GDM1 (cell line): Measurements from ENCODE around the gene EYS.
"Not testable (repeated sequence)": the region's sequence is repeated elsewhere in the genome, so short reads cannot be mapped to it uniquely, and the experiment has no call there.

ENCODE experiments used
- DNase-seq: peaks from one replicate; lab custom pipeline; 2025; lab: John Stamatoyannopoulos, UW

EYS gene

GRCh38 chr6:64041373-64041772, 1665.7 kb downstream of the EYS start:
- no peak for DNase-seq

- DNase-seq: no peak
These were observed 1666.9 kb downstream of the EYS start for GRCh38 chr6:64040113-64040512.

- DNase-seq: no peak
These were observed 1669.6 kb downstream of the EYS start for GRCh38 chr6:64037427-64037826.

GRCh38 chr6:64034910-64035655, 1671.9 kb downstream of the EYS start:
- DNase-seq: no peak

- no peak for DNase-seq
These were observed 1672.7 kb downstream of the EYS start for GRCh38 chr6:64034291-64034690.

GRCh38 chr6:64030950-64031618, 1675.9 kb downstream of the EYS start:
- not testable (repeated sequence) for DNase-seq

GRCh38 chr6:64023693-64024092, 1683.3 kb downstream of the EYS start:
- no peak for DNase-seq

GRCh38 chr6:64014595-64014994, 1692.4 kb downstream of the EYS start:
- DNase-seq: no peak

GRCh38 chr6:64013011-64013410, 1694.0 kb downstream of the EYS start:
- DNase-seq: no peak

GRCh38 chr6:64012351-64013001, 1694.5 kb downstream of the EYS start:
- no peak for DNase-seq

- DNase-seq: no peak
These were observed 1696.4 kb downstream of the EYS start for GRCh38 chr6:64010666-64011065.

- no peak for DNase-seq
These were observed 1697.0 kb downstream of the EYS start for GRCh38 chr6:64010010-64010409.

GRCh38 chr6:64006246-64006645, 1700.8 kb downstream of the EYS start:
- DNase-seq: no peak

- no peak for DNase-seq
These were observed 1706.1 kb downstream of the EYS start for GRCh38 chr6:64000818-64001491.

- no peak for DNase-seq
These were observed 1707.4 kb downstream of the EYS start for GRCh38 chr6:63999613-64000012.

GRCh38 chr6:63998991-63999390, 1708.0 kb downstream of the EYS start:
- no peak for DNase-seq

- no peak for DNase-seq
These were observed 1709.3 kb downstream of the EYS start for GRCh38 chr6:63997734-63998133.

- DNase-seq: no peak
These were observed 1709.8 kb downstream of the EYS start for GRCh38 chr6:63997221-63997620.

GRCh38 chr6:63985223-63985622, 1721.8 kb downstream of the EYS start:
- DNase-seq: no peak

- no peak for DNase-seq
These were observed 1731.3 kb downstream of the EYS start for GRCh38 chr6:63975699-63976098.

- DNase-seq: no peak
These were observed 1738.4 kb downstream of the EYS start for GRCh38 chr6:63968650-63969049.

- no peak for DNase-seq
These were observed 1742.7 kb downstream of the EYS start for GRCh38 chr6:63964366-63964765.
